Colonic mucosa (tissue), 4 donors: ENCODE measurements around the gene ZFYVE1. TPM values are rescaled to one million over a fixed set of nuclear protein-coding genes. Genes with fewer than 3 reads are reported as not detected.

ENCODE experiments used
- DNase-seq: peaks from one replicate; pipeline ENCODE4 v3.0.0-alpha.2; 2020
- H3K27ac ChIP-seq: fragments of 200-600 bp; one replicate; pipeline ENCODE4 v1.8.0; 2021
- H3K27me3 ChIP-seq: fragments of 200-600 bp; one replicate; pipeline ENCODE4 v1.8.0; 2021
- H3K36me3 ChIP-seq: fragments of 200-600 bp; one replicate; pipeline ENCODE4 v1.8.0; 2021
- H3K4me1 ChIP-seq: fragments of 200-600 bp; one replicate; pipeline ENCODE4 v1.8.0; 2021; ENCODE audit warnings: mild to moderate bottlenecking
- H3K4me3 ChIP-seq: fragments of 200-600 bp; one replicate; pipeline ENCODE4 v1.8.0; 2021
- H3K9ac ChIP-seq, 2 donors: one replicate each; pipeline ENCODE4 v1.7.0; 2013; ENCODE audit warnings: control low read depth in 2 of 2, low read depth in 2 of 2, low read length in 2 of 2
- H3K9me3 ChIP-seq: fragments of 200-600 bp; one replicate; pipeline ENCODE4 v1.8.0; 2021
- CTCF ChIP-seq: fragments of 200-600 bp; IDR thresholded peaks from one replicate; pipeline ENCODE4 v1.8.0; 2022; ENCODE audit warnings: antibody characterized with exemption, mild to moderate bottlenecking
- intact Hi-C: fragments of 100-400 bp; cut with DNase I; formaldehyde crosslinking; loops from one replicate; pipeline ENCODE4 v1.14.1; 2022
- total RNA-seq, 2 donors: library from RNA; stranded (reverse); fragmentation: NEBNext Ultra II Directional in 1 of 2; extraction: Animal tissue kit (Norgen Biotek cat#: 25700) in 1 of 2; gene quantifications; one replicate each; pipeline ENCODE4 v1.2.1, GENCODE V29; 2021
- donor health status: healthy.
- donor health status: DM: no; HTN: no; CAD: no.
- donor health status: DM: no; HTN: no; CAD: no.

Gene ZFYVE1
- total RNA-seq, 2 donors from 2014 or later, result 11.7 to 17.5 TPM

GRCh38 chr14:72998252-72998903 lies 28.5 kb downstream of the ZFYVE1 start:
- Histone ChIP-seq H3K27me3 (no peaks in the 10 kb centered on the region), H3K27ac (no peak overlapping the region), H3K36me3 (no peaks in the 10 kb centered on the region), H3K9me3 (no peaks in the 10 kb centered on the region), H3K4me1 (no peaks in the 10 kb centered on the region), H3K4me3 (no peak overlapping the region), H3K9ac (no peak overlapping the region)
- no peak for TF ChIP-seq CTCF
- no peak for DNase-seq
- intact Hi-C loops, result no loop called here

- Histone ChIP-seq H3K9me3 (no peaks in the 10 kb centered on the region), H3K4me3 (no peak overlapping the region), H3K9ac (no peak overlapping the region), H3K27me3 (no peaks in the 10 kb centered on the region), H3K27ac (no peak overlapping the region), H3K4me1 (no peaks in the 10 kb centered on the region), H3K36me3 (no peaks in the 10 kb centered on the region)
- intact Hi-C loops, result no loop called here
- DNase-seq, result no peak
- no peak for TF ChIP-seq CTCF
Measured at GRCh38 chr14:72996916-72997315, 30.0 kb downstream of the ZFYVE1 start.

- no peaks in the 10 kb centered on the region for H3K9me3 ChIP-seq
- intact Hi-C loops, result no loop called here
- no peak for TF ChIP-seq CTCF
- no peak overlapping the region for H3K27ac ChIP-seq
- DNase-seq, result no peak
- H3K27me3 ChIP-seq, result no peaks in the 10 kb centered on the region
- H3K9ac ChIP-seq, result no peak overlapping the region
- no peak overlapping the region for H3K4me3 ChIP-seq
- H3K4me1 ChIP-seq, result no peaks in the 10 kb centered on the region
- H3K36me3 ChIP-seq, result no peaks in the 10 kb centered on the region
Measured at GRCh38 chr14:72990171-72990570, 36.7 kb downstream of the ZFYVE1 start.

GRCh38 chr14:72986857-72987256 lies 40.0 kb downstream of the ZFYVE1 start:
- H3K36me3 ChIP-seq, result no peaks in the 10 kb centered on the region

GRCh38 chr14:72986214-72986613 lies 40.7 kb downstream of the ZFYVE1 start:
- intact Hi-C loops, result no loop called here
- Histone ChIP-seq H3K4me1 (no peaks in the 10 kb centered on the region), H3K27ac (no peak overlapping the region), H3K9me3 (no peaks in the 10 kb centered on the region), H3K27me3 (no peaks in the 10 kb centered on the region), H3K36me3 (no peaks in the 10 kb centered on the region), H3K9ac (no peak overlapping the region), H3K4me3 (no peak overlapping the region)
- no peak for DNase-seq
- no peak for TF ChIP-seq CTCF

More at GRCh38 chr14:72986857-72987256, 40.0 kb downstream of the ZFYVE1 start:
- Histone ChIP-seq H3K27ac (no peak overlapping the region), H3K9me3 (no peaks in the 10 kb centered on the region), H3K27me3 (no peaks in the 10 kb centered on the region), H3K4me1 (no peaks in the 10 kb centered on the region), H3K4me3 (no peak overlapping the region), H3K9ac (no peak overlapping the region)
- intact Hi-C loops, result no loop called here
- no peak for TF ChIP-seq CTCF
- no peak for DNase-seq
